ENCODE measurements around the gene SMAD6.

- TF ChIP-seq, protein P1, sequence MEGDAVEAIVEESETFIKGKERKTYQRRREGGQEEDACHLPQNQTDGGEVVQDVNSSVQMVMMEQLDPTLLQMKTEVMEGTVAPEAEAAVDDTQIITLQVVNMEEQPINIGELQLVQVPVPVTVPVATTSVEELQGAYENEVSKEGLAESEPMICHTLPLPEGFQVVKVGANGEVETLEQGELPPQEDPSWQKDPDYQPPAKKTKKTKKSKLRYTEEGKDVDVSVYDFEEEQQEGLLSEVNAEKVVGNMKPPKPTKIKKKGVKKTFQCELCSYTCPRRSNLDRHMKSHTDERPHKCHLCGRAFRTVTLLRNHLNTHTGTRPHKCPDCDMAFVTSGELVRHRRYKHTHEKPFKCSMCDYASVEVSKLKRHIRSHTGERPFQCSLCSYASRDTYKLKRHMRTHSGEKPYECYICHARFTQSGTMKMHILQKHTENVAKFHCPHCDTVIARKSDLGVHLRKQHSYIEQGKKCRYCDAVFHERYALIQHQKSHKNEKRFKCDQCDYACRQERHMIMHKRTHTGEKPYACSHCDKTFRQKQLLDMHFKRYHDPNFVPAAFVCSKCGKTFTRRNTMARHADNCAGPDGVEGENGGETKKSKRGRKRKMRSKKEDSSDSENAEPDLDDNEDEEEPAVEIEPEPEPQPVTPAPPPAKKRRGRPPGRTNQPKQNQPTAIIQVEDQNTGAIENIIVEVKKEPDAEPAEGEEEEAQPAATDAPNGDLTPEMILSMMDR (conservative IDR thresholded peaks at IDR 0.05; ENCODE audit: low read length) = no peak
- no peak for TF ChIP-seq EZH2phosphoT487 (IDR thresholded peaks at IDR 0.05; ENCODE audit: borderline replicate concordance)
These were observed 36.1 kb downstream of the SMAD6 start for GRCh38 chr15:66738116-66738515.
